A673 (cell line): Measurements from ENCODE around the gene PNMA6E.

Experiments
- CTCF ChIP-seq: fragments of 300-800, 200-600 bp; sonication (generic); conservative IDR thresholded peaks from 2 replicates; pipeline ENCODE4 v1.5.1; 2017; ENCODE audit warnings: low read depth, mild to moderate bottlenecking, antibody characterized with exemption, low read length, moderate library complexity, mixed read lengths
- EZH2 ChIP-seq: fragments of 200-600 bp; sonication (generic); IDR thresholded peaks from 2 replicates; pipeline ENCODE4 v1.6.1; 2017; ENCODE audit warnings: borderline replicate concordance, low read depth, mild to moderate bottlenecking, mixed read lengths, antibody characterized with exemption, low read length; ENCODE audit not compliant: poor library complexity, severe bottlenecking

GRCh38 chrX:153441296-153441695, 40.1 kb upstream of the PNMA6E start:
- TF ChIP-seq CTCF (no peak), EZH2 (no peak)
